Cardiac muscle cell (in vitro differentiated cells and primary cell): ENCODE data around the gene ADRA2C. TPM values are rescaled to one million over a fixed set of nuclear protein-coding genes. Genes with fewer than 3 reads are reported as not detected.

Experiments
- DNase-seq, 2 donors: peaks; one replicate each; pipeline versions ENCODE4 v3.0.0 to v3.0.0-alpha.2; 2010 to 2017; ENCODE audit warnings: low read depth in 1 of 2, low spot score in 1 of 2
- H3K27ac ChIP-seq: fragments of 200-600 bp; sonication (generic); 2 replicates; pipeline ENCODE4 v1.5.1; 2016
- H3K27me3 ChIP-seq: fragments of 200-600 bp; sonication (generic); 2 replicates; pipeline ENCODE4 v1.6.0; 2016; ENCODE audit warnings: control low read depth
- H3K36me3 ChIP-seq: fragments of 200-600 bp; sonication (generic); 2 replicates; pipeline ENCODE4 v1.5.1; 2016; ENCODE audit warnings: control low read depth
- H3K4me1 ChIP-seq: fragments of 200-600 bp; sonication (generic); 2 replicates; pipeline ENCODE4 v1.8.1; 2017; ENCODE audit warnings: low read depth, mild to moderate bottlenecking, mixed run types
- H3K4me3 ChIP-seq: fragments of 200-600 bp; sonication (generic); 2 replicates; pipeline ENCODE4 v1.5.1; 2016; ENCODE audit warnings: mild to moderate bottlenecking
- H3K9me3 ChIP-seq: fragments of 200-600 bp; sonication (generic); 2 replicates; pipeline ENCODE4 v1.5.1; 2017; ENCODE audit warnings: low read depth, mild to moderate bottlenecking, control low read depth
- polyA plus RNA-seq: library from polyadenylated mRNA; unstranded; fragments of >200 nt; fragmentation: Nextera tagmentation; extraction: Ambion mirVana; gene quantifications from 2 replicates; pipeline ENCODE4 v1.2.1, GENCODE V29; 2016
- total RNA-seq: library from RNA; depleted of rRNA; stranded (reverse); fragments of >200 nt; gene quantifications from 2 replicates; pipeline ENCODE4 v1.2.3, GENCODE V29; 2016
- TF ChIP-seq, protein P1 (sequence below): IDR thresholded peaks from 2 replicates; pipeline ENCODE4 v1.5.1; 2012; ENCODE audit warnings: low read depth, mild to moderate bottlenecking, low read length

ADRA2C gene
- total and polyA plus RNA-seq, 2 experiments from 2014 or later: 8.5 to 8.6 TPM

DNA sequence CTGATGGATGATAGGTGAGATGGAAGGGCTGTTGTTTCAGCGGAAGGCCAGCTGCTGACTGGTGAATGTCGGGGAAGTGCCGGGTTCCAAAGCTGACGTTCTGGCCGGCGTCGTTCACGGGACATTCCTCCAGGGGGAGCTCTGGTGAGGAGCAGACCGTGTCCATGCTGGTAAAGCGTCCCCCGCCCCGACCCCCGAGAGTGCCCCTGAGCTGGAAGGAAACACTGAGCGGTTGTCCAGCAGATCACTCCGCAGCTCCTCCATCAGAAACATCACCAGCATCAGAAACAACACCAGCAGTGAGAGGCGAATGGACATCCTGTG is 18.6 kb upstream of the ADRA2C start:
- Histone ChIP-seq H3K9me3 (no peaks in the 10 kb centered on the region), H3K4me1 (no peaks in the 10 kb centered on the region), H3K27ac (no peak overlapping the region), H3K36me3 (no peaks in the 10 kb centered on the region), H3K27me3 (peaks cover 19% of the 10 kb centered on the region), H3K4me3 (no peak overlapping the region)
- TF ChIP-seq, protein P1, sequence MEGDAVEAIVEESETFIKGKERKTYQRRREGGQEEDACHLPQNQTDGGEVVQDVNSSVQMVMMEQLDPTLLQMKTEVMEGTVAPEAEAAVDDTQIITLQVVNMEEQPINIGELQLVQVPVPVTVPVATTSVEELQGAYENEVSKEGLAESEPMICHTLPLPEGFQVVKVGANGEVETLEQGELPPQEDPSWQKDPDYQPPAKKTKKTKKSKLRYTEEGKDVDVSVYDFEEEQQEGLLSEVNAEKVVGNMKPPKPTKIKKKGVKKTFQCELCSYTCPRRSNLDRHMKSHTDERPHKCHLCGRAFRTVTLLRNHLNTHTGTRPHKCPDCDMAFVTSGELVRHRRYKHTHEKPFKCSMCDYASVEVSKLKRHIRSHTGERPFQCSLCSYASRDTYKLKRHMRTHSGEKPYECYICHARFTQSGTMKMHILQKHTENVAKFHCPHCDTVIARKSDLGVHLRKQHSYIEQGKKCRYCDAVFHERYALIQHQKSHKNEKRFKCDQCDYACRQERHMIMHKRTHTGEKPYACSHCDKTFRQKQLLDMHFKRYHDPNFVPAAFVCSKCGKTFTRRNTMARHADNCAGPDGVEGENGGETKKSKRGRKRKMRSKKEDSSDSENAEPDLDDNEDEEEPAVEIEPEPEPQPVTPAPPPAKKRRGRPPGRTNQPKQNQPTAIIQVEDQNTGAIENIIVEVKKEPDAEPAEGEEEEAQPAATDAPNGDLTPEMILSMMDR: peak; percentile 30
- peak; percentile 4 to 49 for DNase-seq

DNA sequence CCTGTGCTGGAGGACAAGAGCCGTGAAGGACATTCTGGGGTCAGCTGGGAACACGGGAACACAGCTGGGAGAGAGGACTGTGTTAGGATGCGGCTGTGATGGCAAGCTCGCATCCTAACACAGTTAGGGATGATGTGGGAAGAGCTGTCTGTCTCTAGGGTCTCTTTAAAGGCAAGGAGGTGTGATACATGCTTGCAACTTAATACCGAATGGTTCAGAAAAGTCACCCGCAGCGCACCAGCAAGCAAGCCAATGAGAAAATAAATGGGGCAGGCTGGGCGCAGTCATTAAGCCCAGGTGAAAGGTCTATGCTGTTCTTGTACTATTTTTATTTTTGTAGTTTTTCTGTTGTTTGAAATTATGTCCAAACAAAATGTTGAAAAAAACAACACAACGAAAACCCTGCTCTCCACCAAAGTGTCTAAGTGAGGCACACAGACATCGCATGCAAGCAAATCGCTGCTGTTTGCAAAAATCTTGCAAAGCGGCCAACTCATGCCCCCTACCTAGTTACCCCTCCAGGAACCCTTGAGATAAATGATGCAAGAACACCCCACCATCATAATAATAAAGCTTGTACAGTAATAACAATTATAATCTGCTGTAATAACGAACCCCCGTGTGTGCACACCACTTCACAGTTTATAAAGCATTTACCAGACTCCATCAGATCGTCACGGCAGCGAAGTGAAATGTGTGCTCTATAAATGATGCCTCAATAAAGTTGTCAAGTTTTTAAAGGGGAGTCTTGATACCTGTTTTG is 17.9 kb upstream of the ADRA2C start:
- TF ChIP-seq, protein P1: no peak
- no peaks in the 10 kb centered on the region for H3K36me3 ChIP-seq
- H3K9me3 ChIP-seq: no peaks in the 10 kb centered on the region
- DNase-seq: no peak
- H3K4me3 ChIP-seq: no peak overlapping the region
- H3K4me1 ChIP-seq: no peaks in the 10 kb centered on the region
- peaks cover 19% of the 10 kb centered on the region for H3K27me3 ChIP-seq
- no peak overlapping the region for H3K27ac ChIP-seq

DNA sequence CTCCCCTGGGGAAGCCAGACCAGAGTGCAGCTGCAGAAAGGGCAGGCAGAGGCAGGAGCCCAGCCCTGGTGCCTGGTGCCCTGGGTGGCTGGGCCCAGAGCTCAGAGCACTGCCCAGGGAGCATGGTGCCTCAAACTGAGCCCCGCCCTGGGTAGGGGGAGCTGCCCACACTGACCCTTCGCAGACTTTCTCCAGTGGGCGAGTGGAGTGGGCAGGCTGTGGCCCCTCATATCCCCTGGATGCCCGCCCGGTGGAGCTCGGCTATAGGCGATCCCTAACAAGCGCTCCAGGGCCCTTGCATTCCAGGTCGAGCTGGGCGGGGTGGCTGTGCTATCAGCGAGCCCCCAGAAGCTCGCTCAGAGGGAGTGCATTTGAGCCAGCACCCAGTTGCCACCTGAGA is 17.1 kb upstream of the ADRA2C start:
- H3K4me1 ChIP-seq: no peaks in the 10 kb centered on the region
- no peak for DNase-seq
- no peaks in the 10 kb centered on the region for H3K36me3 ChIP-seq
- no peak overlapping the region for H3K4me3 ChIP-seq
- TF ChIP-seq, protein P1: no peak
- peaks cover 22% of the 10 kb centered on the region for H3K27me3 ChIP-seq
- H3K27ac ChIP-seq: no peak overlapping the region
- no peaks in the 10 kb centered on the region for H3K9me3 ChIP-seq

DNA sequence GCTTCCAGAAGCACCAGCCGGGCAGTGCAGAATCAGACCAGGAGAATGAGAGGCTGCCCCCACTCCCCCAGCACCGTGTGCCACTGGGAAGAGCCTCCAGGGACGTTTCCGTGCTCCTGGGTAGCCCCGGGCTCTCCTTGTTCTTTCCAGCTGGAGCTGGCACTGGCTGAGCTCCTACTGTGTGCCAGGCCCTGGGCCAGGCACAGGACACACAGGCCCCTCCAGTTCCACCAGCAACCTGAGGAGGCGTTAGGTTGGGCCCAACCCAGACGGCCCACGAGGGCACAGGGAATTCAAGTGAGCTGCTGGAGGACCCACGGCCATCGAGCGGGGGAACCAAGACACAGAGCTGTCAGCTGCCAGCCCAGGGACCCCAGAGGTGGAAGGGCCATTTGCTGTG is 15.9 kb upstream of the ADRA2C start:
- H3K9me3 ChIP-seq: no peaks in the 10 kb centered on the region
- H3K27me3 ChIP-seq: peaks cover 18% of the 10 kb centered on the region
- no peaks in the 10 kb centered on the region for H3K4me1 ChIP-seq

DNA sequence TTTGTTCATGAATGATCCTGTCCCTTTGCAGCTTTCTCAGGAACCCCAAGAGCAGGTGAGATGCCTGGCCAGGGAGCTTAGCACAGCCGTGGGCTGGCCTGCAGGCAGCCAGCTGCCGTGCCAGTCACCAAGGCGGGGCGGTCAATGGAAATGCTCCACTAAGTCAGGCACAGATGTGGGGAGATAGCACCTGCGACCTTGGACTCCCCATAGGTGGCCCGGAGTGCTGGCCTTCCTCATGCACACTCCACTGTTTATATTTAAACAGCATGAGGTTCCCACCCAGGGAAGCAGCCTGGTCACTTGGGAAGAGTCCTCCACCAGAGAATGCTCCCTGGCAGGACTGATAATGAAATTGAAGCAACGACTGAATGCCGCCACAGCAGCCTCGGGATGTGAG is 14.2 kb upstream of the ADRA2C start:
- H3K27ac ChIP-seq: no peak overlapping the region
- H3K9me3 ChIP-seq: no peaks in the 10 kb centered on the region
- H3K4me1 ChIP-seq: no peaks in the 10 kb centered on the region
- TF ChIP-seq, protein P1: no peak
- DNase-seq: no peak
- H3K27me3 ChIP-seq: peaks cover 14% of the 10 kb centered on the region
- H3K4me3 ChIP-seq: no peak overlapping the region
- H3K36me3 ChIP-seq: no peaks in the 10 kb centered on the region

More for the DNA sequence above, 15.9 kb upstream of the ADRA2C start:
- DNase-seq: no peak
- Histone ChIP-seq H3K36me3 (no peaks in the 10 kb centered on the region), H3K4me3 (no peak overlapping the region), H3K27ac (no peak overlapping the region)
- TF ChIP-seq, protein P1: no peak
